ENCODE results near the gene OSBPL7.

DNA sequence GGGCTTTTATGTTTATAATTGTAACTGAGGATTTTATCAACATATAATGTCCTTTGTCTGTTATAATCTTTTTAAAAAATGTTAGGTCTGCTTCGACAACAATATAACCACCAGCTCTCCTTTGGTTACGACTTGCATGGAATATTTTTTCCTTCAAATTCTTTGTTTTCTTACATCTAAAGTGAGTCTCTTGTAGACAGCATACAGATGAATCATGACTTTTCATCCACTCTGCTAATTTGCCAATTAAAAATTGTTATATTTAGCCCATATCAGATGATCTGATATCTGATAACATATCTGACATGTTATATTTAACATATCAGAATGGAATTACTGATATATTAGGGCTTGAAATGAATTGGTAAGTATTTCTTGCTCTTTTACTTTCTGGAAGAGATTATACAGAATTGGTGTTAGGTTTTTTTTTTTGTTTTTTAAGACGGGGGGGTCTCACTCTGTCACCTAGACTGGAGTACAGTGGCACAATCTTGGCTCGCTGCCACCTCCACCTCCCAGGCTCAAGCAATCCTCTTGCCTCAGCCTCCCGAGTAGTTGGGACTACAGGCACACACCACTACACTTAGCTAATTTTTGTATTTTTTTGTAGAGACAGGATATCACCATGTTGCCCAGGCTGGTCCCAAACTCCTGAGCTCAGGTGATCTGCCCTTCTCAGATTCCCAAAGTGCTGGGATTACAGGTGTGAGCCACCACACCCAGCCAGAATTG is 61.0 kb downstream of the OSBPL7 start:
- TF ChIP-seq, protein P1, sequence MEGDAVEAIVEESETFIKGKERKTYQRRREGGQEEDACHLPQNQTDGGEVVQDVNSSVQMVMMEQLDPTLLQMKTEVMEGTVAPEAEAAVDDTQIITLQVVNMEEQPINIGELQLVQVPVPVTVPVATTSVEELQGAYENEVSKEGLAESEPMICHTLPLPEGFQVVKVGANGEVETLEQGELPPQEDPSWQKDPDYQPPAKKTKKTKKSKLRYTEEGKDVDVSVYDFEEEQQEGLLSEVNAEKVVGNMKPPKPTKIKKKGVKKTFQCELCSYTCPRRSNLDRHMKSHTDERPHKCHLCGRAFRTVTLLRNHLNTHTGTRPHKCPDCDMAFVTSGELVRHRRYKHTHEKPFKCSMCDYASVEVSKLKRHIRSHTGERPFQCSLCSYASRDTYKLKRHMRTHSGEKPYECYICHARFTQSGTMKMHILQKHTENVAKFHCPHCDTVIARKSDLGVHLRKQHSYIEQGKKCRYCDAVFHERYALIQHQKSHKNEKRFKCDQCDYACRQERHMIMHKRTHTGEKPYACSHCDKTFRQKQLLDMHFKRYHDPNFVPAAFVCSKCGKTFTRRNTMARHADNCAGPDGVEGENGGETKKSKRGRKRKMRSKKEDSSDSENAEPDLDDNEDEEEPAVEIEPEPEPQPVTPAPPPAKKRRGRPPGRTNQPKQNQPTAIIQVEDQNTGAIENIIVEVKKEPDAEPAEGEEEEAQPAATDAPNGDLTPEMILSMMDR (IDR thresholded peaks at IDR 0.05), result no peak
- TF ChIP-seq EZH2 (IDR thresholded peaks at IDR 0.05; ENCODE audit: borderline replicate concordance, insufficient read depth, low read depth, low read length, poor library complexity, severe bottlenecking), result no peak
